ENCODE results near the gene RANBP1. TPM values are rescaled to one million over a fixed set of nuclear protein-coding genes. Genes with fewer than 3 reads are reported as not detected.

Gene RANBP1
- total RNA-seq, 1 donor from 2014 or later: 144 TPM

- no peak for TF ChIP-seq CTCF (IDR thresholded peaks at IDR 0.05; ENCODE audit: partially characterized antibody, unreplicated experiment)
- H3K27me3 Mint-ChIP-seq (ENCODE audit: unreplicated experiment): no peaks in the 10 kb centered on the region
- no peak within 1 kb of the TSS for H3K27ac Mint-ChIP-seq (ENCODE audit: unreplicated experiment)
- H3K36me3 Mint-ChIP-seq (ENCODE audit: unreplicated experiment): no peaks in the 10 kb centered on the region
- DNase-seq: no peak
- peaks cover 9% of the 10 kb centered on the region for H3K4me1 Mint-ChIP-seq (ENCODE audit: low read depth, unreplicated experiment)
- no peak within 1 kb of the TSS for H3K4me3 Mint-ChIP-seq (ENCODE audit: unreplicated experiment)
- H3K9me3 Mint-ChIP-seq (ENCODE audit: unreplicated experiment): no peaks in the 10 kb centered on the region
Observed at GRCh38 chr22:20150381-20151275, 34.7 kb downstream of the RANBP1 start, which contains the start of gene CCDC188. TSS of gene CCDC188 (minus strand) at chr22:20151055. CDS start at chr22:20150986, 69 bp downstream.

- H3K27me3 Mint-ChIP-seq (ENCODE audit: unreplicated experiment): no peaks in the 10 kb centered on the region
- no peak for TF ChIP-seq CTCF (IDR thresholded peaks at IDR 0.05; ENCODE audit: partially characterized antibody, unreplicated experiment)
- peaks cover 9% of the 10 kb centered on the region for H3K4me1 Mint-ChIP-seq (ENCODE audit: low read depth, unreplicated experiment)
- no peaks in the 10 kb centered on the region for H3K9me3 Mint-ChIP-seq (ENCODE audit: unreplicated experiment)
- H3K36me3 Mint-ChIP-seq (ENCODE audit: unreplicated experiment): no peaks in the 10 kb centered on the region
- H3K4me3 Mint-ChIP-seq (ENCODE audit: unreplicated experiment): no peak overlapping the region
- no peak overlapping the region for H3K27ac Mint-ChIP-seq (ENCODE audit: unreplicated experiment)
- no peak for DNase-seq
Observed at GRCh38 chr22:20151276-20151588, 35.3 kb downstream of the RANBP1 start.

- H3K36me3 Mint-ChIP-seq (ENCODE audit: unreplicated experiment): no peaks in the 10 kb centered on the region
- peaks cover 2% of the 10 kb centered on the region for H3K27me3 Mint-ChIP-seq (ENCODE audit: unreplicated experiment)
- H3K27ac Mint-ChIP-seq (ENCODE audit: unreplicated experiment): no peak overlapping the region
- no peak for DNase-seq
- H3K4me1 Mint-ChIP-seq (ENCODE audit: low read depth, unreplicated experiment): peaks cover 6% of the 10 kb centered on the region
- H3K4me3 Mint-ChIP-seq (ENCODE audit: unreplicated experiment): no peak overlapping the region
- no peaks in the 10 kb centered on the region for H3K9me3 Mint-ChIP-seq (ENCODE audit: unreplicated experiment)
- TF ChIP-seq CTCF (IDR thresholded peaks at IDR 0.05; ENCODE audit: partially characterized antibody, unreplicated experiment): no peak
Observed at GRCh38 chr22:20152464-20152890, 36.6 kb downstream of the RANBP1 start.

GRCh38 chr22:20153945-20154344, 38.0 kb downstream of the RANBP1 start:
- Mint-ChIP-seq H3K4me1 (ENCODE audit: low read depth, unreplicated experiment) (peaks cover 8% of the 10 kb centered on the region), H3K9me3 (ENCODE audit: unreplicated experiment) (peaks cover 2% of the 10 kb centered on the region), H3K36me3 (ENCODE audit: unreplicated experiment) (no peaks in the 10 kb centered on the region), H3K27ac (ENCODE audit: unreplicated experiment) (no peak overlapping the region), H3K27me3 (ENCODE audit: unreplicated experiment) (peaks cover 3% of the 10 kb centered on the region), H3K4me3 (ENCODE audit: unreplicated experiment) (no peak overlapping the region)
- no peak for TF ChIP-seq CTCF (IDR thresholded peaks at IDR 0.05; ENCODE audit: partially characterized antibody, unreplicated experiment)
- DNase-seq: no peak

- H3K4me1 Mint-ChIP-seq (ENCODE audit: low read depth, unreplicated experiment): peaks cover 10% of the 10 kb centered on the region
- H3K27me3 Mint-ChIP-seq (ENCODE audit: unreplicated experiment): peaks cover 5% of the 10 kb centered on the region
- no peak overlapping the region for H3K4me3 Mint-ChIP-seq (ENCODE audit: unreplicated experiment)
- TF ChIP-seq CTCF (IDR thresholded peaks at IDR 0.05; ENCODE audit: partially characterized antibody, unreplicated experiment): no peak
- H3K27ac Mint-ChIP-seq (ENCODE audit: unreplicated experiment): no peak overlapping the region
- peaks cover 6% of the 10 kb centered on the region for H3K9me3 Mint-ChIP-seq (ENCODE audit: unreplicated experiment)
- DNase-seq: no peak
- H3K36me3 Mint-ChIP-seq (ENCODE audit: unreplicated experiment): no peaks in the 10 kb centered on the region
Observed at GRCh38 chr22:20154602-20155187, 38.8 kb downstream of the RANBP1 start.

Measured in glutamatergic neuron (in vitro differentiated cells).